ENCODE results near the gene ZFAND2B. TPM values are rescaled to one million over a fixed set of nuclear protein-coding genes. Genes with fewer than 3 reads are reported as not detected.

The ZFAND2B gene
- total RNA-seq, 4 donors from 2014 or later = 34.7 to 44.5 (median 37.6) TPM

DNA sequence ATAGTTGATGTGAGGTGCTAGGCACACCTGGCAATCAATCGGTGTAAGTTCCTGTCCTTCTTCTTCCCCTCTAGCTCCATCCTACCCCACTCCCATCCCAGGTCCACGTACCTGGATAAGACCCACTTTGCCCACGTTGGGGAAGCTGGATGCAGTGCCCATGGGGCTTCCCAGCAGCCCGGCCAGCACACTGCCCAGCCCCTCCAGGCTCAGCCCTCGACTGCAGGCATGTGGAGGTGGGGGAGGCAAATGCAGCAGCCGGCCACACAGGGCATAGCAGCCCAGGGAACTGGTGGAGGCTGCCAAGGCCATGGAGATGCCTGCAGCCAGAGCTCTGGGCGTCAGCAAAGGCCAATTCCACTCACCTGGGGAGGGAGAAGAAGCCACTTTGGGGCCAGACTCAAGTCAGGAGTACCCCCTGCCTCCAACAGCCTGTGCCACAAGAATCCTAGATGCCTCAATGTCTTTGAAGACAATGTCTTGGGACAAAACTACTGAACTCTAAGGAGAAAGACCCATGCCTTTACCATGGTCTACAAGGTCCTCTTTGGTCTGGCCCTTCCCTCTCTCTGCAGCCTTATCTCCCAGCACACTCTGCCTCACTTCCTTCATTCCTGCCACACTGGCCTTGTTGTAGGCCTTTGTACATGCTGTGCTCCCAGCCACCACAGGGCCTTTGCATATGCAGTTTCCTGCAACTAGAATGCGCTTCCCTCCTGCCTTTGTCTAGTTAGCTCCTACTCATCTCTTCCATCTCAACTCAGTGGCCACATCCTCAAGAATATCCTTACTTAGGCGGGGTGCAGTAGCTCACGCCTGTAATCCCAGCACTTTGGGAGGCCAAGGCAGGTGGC, 41.3 kb upstream of the ZFAND2B start:
- TF ChIP-seq POLR2AphosphoS5 (IDR thresholded peaks at IDR 0.05) (no peak), EP300 (IDR thresholded peaks at IDR 0.05) (no peak), POLR2A (IDR thresholded peaks at IDR 0.05) (no peak)
- TF ChIP-seq, protein P1, sequence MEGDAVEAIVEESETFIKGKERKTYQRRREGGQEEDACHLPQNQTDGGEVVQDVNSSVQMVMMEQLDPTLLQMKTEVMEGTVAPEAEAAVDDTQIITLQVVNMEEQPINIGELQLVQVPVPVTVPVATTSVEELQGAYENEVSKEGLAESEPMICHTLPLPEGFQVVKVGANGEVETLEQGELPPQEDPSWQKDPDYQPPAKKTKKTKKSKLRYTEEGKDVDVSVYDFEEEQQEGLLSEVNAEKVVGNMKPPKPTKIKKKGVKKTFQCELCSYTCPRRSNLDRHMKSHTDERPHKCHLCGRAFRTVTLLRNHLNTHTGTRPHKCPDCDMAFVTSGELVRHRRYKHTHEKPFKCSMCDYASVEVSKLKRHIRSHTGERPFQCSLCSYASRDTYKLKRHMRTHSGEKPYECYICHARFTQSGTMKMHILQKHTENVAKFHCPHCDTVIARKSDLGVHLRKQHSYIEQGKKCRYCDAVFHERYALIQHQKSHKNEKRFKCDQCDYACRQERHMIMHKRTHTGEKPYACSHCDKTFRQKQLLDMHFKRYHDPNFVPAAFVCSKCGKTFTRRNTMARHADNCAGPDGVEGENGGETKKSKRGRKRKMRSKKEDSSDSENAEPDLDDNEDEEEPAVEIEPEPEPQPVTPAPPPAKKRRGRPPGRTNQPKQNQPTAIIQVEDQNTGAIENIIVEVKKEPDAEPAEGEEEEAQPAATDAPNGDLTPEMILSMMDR (IDR thresholded peaks at IDR 0.05) = no peak
- no peak overlapping the region for H3K27ac ChIP-seq
- peaks cover 0 to 8% (median 0%) of the 10 kb centered on the region in 3 donors for H3K4me1 ChIP-seq
- H3K27me3 ChIP-seq = no peaks in the 10 kb centered on the region
- 91 to 100% methylated on average over 2 to 4 of the region's 10 CpGs for WGBS, 2 donors (ENCODE audit: low coverage in 1 of 2)
- no peaks in the 10 kb centered on the region for H3K36me3 ChIP-seq
- ATAC-seq = no peak
- no peaks in the 10 kb centered on the region for H3K9me3 ChIP-seq
- H3K4me3 ChIP-seq = no peak overlapping the region

DNA sequence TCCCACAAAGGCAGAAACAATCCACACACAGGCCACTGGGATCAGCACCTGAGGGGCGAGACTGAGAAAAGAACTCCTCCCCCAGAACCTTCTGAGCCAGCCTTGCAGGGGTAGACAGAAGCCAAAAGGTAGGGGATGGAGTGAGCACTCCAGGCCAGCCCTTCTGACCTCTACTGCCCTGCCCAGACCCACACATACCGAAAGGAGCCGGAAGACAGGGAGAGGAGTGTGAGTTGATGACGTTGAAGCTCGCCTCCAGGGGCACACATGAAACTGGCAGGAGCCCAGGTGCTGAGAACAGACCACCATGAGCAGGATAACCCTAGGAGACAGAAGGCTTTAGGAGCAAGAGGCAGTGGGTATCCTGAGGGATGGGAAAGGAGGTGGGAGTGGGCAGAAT, 38.6 kb upstream of the ZFAND2B start:
- Histone ChIP-seq H3K4me1 (peaks cover 0 to 16% (median 10%) of the 10 kb centered on the region in 3 donors), H3K27ac (no peak overlapping the region), H3K9me3 (no peaks in the 10 kb centered on the region), H3K36me3 (peaks cover 0 to 14% of the 10 kb centered on the region in 2 donors), H3K27me3 (no peaks in the 10 kb centered on the region), H3K4me3 (no peak overlapping the region)
- ATAC-seq = no peak
- WGBS, 2 donors (ENCODE audit: low coverage in 1 of 2) = 69% methylated on average over 5 of the region's 5 CpGs; no CpG with 5 or more reads in 1 of the 2 donors
- TF ChIP-seq, protein P1 (IDR thresholded peaks at IDR 0.05) = no peak
- TF ChIP-seq EP300 (IDR thresholded peaks at IDR 0.05) (no peak), POLR2AphosphoS5 (IDR thresholded peaks at IDR 0.05) (no peak), POLR2A (IDR thresholded peaks at IDR 0.05) (no peak)

DNA sequence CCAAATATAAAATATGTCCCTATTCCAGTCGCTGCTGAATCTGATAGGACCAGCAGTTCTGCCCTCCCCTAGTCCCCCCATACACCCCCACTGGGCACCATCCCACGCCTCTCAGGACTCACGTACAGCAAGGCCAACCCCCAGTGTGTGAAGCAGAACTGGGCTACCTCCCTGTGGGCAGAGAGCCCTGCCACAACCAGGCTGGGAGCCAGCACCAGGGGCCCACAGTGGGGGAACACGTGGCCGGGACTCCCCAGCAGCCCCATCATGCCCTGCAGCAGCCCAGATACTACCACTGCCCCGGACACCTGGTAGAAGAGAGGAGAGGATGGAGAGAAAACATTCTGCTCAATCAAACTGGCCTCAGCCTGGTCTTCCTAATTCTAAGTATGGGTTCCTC, 38.1 kb upstream of the ZFAND2B start:
- 50% methylated on average over 1 of the region's 6 CpGs; no CpG with 5 or more reads in 1 of the 2 donors for WGBS, 2 donors (ENCODE audit: low coverage in 1 of 2)
- no peak overlapping the region for H3K27ac ChIP-seq
- no peak for ATAC-seq

DNA sequence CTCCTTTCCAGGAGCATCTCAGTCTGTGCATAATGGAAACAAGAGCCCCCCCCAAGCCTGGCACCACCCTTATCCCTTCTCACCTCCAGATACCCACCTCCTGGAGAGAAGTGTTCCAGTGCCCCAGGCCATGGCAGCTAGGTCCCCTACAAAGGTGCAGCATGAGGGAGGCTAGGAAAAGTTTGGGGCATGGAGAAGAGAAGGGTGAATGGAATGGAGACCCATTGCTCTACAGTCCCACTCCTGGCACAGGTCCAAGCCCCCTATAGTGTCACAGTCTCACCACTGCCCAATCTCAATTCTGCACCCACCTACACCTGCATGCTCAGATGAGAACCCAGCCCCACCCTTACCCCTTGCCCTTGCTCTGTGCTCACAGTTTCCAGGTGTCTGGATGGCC, 37.6 kb upstream of the ZFAND2B start:
- no peak overlapping the region for H3K27ac ChIP-seq
- H3K27me3 ChIP-seq = no peaks in the 10 kb centered on the region
- no peak for ATAC-seq
- peaks cover 0 to 16% (median 10%) of the 10 kb centered on the region in 3 donors for H3K4me1 ChIP-seq
- peaks cover 0 to 23% of the 10 kb centered on the region in 2 donors for H3K36me3 ChIP-seq
- H3K9me3 ChIP-seq = no peaks in the 10 kb centered on the region
- no peak overlapping the region for H3K4me3 ChIP-seq
- TF ChIP-seq POLR2AphosphoS5 (IDR thresholded peaks at IDR 0.05) = no peak
- TF ChIP-seq, protein P1 (IDR thresholded peaks at IDR 0.05) = no peak
- TF ChIP-seq EP300 (IDR thresholded peaks at IDR 0.05) = no peak

More for the DNA sequence above, 38.1 kb upstream of the ZFAND2B start:
- Histone ChIP-seq H3K36me3 (peaks cover 0 to 19% of the 10 kb centered on the region in 2 donors), H3K27me3 (no peaks in the 10 kb centered on the region), H3K4me3 (no peak overlapping the region), H3K9me3 (no peaks in the 10 kb centered on the region), H3K4me1 (peaks cover 0 to 16% (median 10%) of the 10 kb centered on the region in 3 donors)
- TF ChIP-seq EP300 (IDR thresholded peaks at IDR 0.05) = no peak
- TF ChIP-seq POLR2AphosphoS5 (IDR thresholded peaks at IDR 0.05) = no peak
- TF ChIP-seq POLR2A (IDR thresholded peaks at IDR 0.05) = no peak
- TF ChIP-seq, protein P1 (IDR thresholded peaks at IDR 0.05) = no peak

All from gastroesophageal sphincter (tissue), 4 donors.